Neural progenitor cell (in vitro differentiated cells): ENCODE measurements around the gene FHAD1. TPM values are rescaled to one million over a fixed set of nuclear protein-coding genes. Genes with fewer than 3 reads are reported as not detected.
"Not testable (repeated sequence)": the region's sequence is repeated elsewhere in the genome, so short reads cannot be mapped to it uniquely, and the experiment has no call there.

Experiments used
- DNase-seq: peaks from one replicate; pipeline ENCODE4 v3.0.0-alpha.2; 2016; ENCODE audit warnings: low spot score
- H2AFZ ChIP-seq: fragments of 200-600 bp; sonication (generic); replicated peaks from 2 replicates; pipeline ENCODE4 v1.6.1; 2016; ENCODE audit warnings: antibody characterized with exemption
- H3F3A ChIP-seq: fragments of 200-600 bp; sonication (generic); 2 replicates; pipeline ENCODE4 v1.6.1; 2016; ENCODE audit warnings: antibody characterized with exemption, low read depth
- H3K27ac ChIP-seq: fragments of 200-600 bp; sonication (generic); 2 replicates; pipeline ENCODE4 v1.5.1; 2016; ENCODE audit warnings: mild to moderate bottlenecking
- H3K27me3 ChIP-seq: fragments of 200-600 bp; sonication (generic); 2 replicates; pipeline ENCODE4 v1.6.1; 2016; ENCODE audit warnings: mild to moderate bottlenecking, moderate library complexity
- H3K36me3 ChIP-seq: fragments of 200-600 bp; sonication (generic); 2 replicates; pipeline ENCODE4 v1.5.1; 2016
- H3K4me1 ChIP-seq: fragments of 200-600 bp; sonication (generic); 2 replicates; pipeline ENCODE4 v1.6.1; 2016; ENCODE audit warnings: mixed run types
- H3K4me2 ChIP-seq: fragments of 200-600 bp; sonication (generic); 2 replicates; pipeline ENCODE4 v1.6.1; 2016
- H3K4me3 ChIP-seq: fragments of 200-600 bp; sonication (generic); 2 replicates; pipeline ENCODE4 v1.5.1; 2016
- H3K79me2 ChIP-seq: fragments of 200-600 bp; sonication (generic); 2 replicates; pipeline ENCODE4 v1.6.1; 2016; ENCODE audit warnings: low read depth
- H3K9ac ChIP-seq: fragments of 200-600 bp; sonication (generic); 2 replicates; pipeline ENCODE4 v1.6.1; 2016
- H3K9me3 ChIP-seq: fragments of 200-600 bp; sonication (generic); 2 replicates; pipeline ENCODE4 v1.5.1; 2016; ENCODE audit warnings: low read depth
- H4K20me1 ChIP-seq: fragments of 200-600 bp; sonication (generic); 2 replicates; pipeline ENCODE4 v1.6.1; 2016; ENCODE audit warnings: low read depth
- H3K27ac Mint-ChIP-seq: 3 replicates; pipeline ENCODE4 v1.8.0; 2021; ENCODE audit warnings: mixed read lengths
- H3K27me3 Mint-ChIP-seq: 2 replicates; pipeline ENCODE4 v1.8.0; 2022; ENCODE audit warnings: low read depth, mild to moderate bottlenecking, inconsistent platforms, moderate library complexity, mixed read lengths; ENCODE audit not compliant: insufficient read depth
- H3K36me3 Mint-ChIP-seq: 3 replicates; pipeline ENCODE4 v1.8.0; 2021; ENCODE audit warnings: mixed read lengths
- H3K4me1 Mint-ChIP-seq: 3 replicates; pipeline ENCODE4 v1.8.0; 2021; ENCODE audit warnings: mixed read lengths
- H3K4me3 Mint-ChIP-seq: 3 replicates; pipeline ENCODE4 v1.8.0; 2021; ENCODE audit warnings: mild to moderate bottlenecking, moderate library complexity, mixed read lengths
- H3K9me3 Mint-ChIP-seq: 3 replicates; pipeline ENCODE4 v1.8.0; 2020; ENCODE audit warnings: mixed read lengths
- CTCF ChIP-seq: fragments of 200-600 bp; sonication (generic); IDR thresholded peaks from 2 replicates; pipeline ENCODE4 v1.5.1; 2017; ENCODE audit warnings: antibody characterized with exemption, mild to moderate bottlenecking
- EZH2 ChIP-seq: fragments of 200-600 bp; sonication (generic); IDR thresholded peaks from 2 replicates; pipeline ENCODE4 v1.6.1; 2017; ENCODE audit warnings: antibody characterized with exemption, mild to moderate bottlenecking, moderate library complexity
- EZH2phosphoT487 ChIP-seq: fragments of 200-600 bp; sonication (generic); IDR thresholded peaks from 2 replicates; pipeline ENCODE4 v1.6.1; 2017; ENCODE audit warnings: antibody characterized with exemption
- total RNA-seq: library from RNA; depleted of rRNA; stranded (reverse); fragments of >200 nt; gene quantifications from 2 replicates; pipeline ENCODE4 v1.2.3, GENCODE V29; 2015; ENCODE audit warnings: low replicate concordance

Gene FHAD1
- total RNA-seq, 1 donor from 2014 or later: 9.1 TPM

- H3K4me3 ChIP-seq: no peak overlapping the region
- H3K4me2 ChIP-seq: peak overlapping the region; percentile 54
- H3F3A ChIP-seq: peaks cover 39% of the 10 kb centered on the region
- peaks cover 7% of the 10 kb centered on the region for H4K20me1 ChIP-seq
- no peak overlapping the region for H3K27ac ChIP-seq
- H3K4me1 Mint-ChIP-seq: peaks cover 64% of the 10 kb centered on the region
- no peaks in the 10 kb centered on the region for H3K9me3 ChIP-seq
- H3K36me3 Mint-ChIP-seq: no peaks in the 10 kb centered on the region
- H3K27me3 ChIP-seq: peaks cover 54% of the 10 kb centered on the region
- DNase-seq: no peak
- no peaks in the 10 kb centered on the region for H3K9me3 Mint-ChIP-seq
- no peak for TF ChIP-seq EZH2
- no peak for TF ChIP-seq EZH2phosphoT487
- no peak for TF ChIP-seq CTCF
- H3K27ac Mint-ChIP-seq: no peak overlapping the region
- H3K4me3 Mint-ChIP-seq: no peak overlapping the region
- peaks cover 30% of the 10 kb centered on the region for H3K27me3 Mint-ChIP-seq
- peaks cover 26% of the 10 kb centered on the region for H3K4me1 ChIP-seq
- peak overlapping the region; percentile 43 for H2AFZ ChIP-seq
- H3K9ac ChIP-seq: no peak overlapping the region
- no peaks in the 10 kb centered on the region for H3K36me3 ChIP-seq
- no peaks in the 10 kb centered on the region for H3K79me2 ChIP-seq
Observed at GRCh38 chr1:15388201-15388880, 141.3 kb downstream of the FHAD1 start.

GRCh38 chr1:15389828-15390227 is 142.8 kb downstream of the FHAD1 start:
- not testable (repeated sequence) for H3K36me3 ChIP-seq, H3K4me3 ChIP-seq, H3K9me3 ChIP-seq, H3K4me3 Mint-ChIP-seq, H3K4me2 ChIP-seq, DNase-seq, H3K36me3 Mint-ChIP-seq, H3K9me3 Mint-ChIP-seq, H4K20me1 ChIP-seq, H3K79me2 ChIP-seq, H3K27ac ChIP-seq, H2AFZ ChIP-seq, H3K27ac Mint-ChIP-seq, H3K9ac ChIP-seq
- Histone ChIP-seq H3F3A (peaks cover 28% of the 10 kb centered on the region), H3K27me3 (peaks cover 39% of the 10 kb centered on the region), H3K4me1 (peaks cover 24% of the 10 kb centered on the region)
- peaks cover 56% of the 10 kb centered on the region for H3K4me1 Mint-ChIP-seq
- peaks cover 27% of the 10 kb centered on the region for H3K27me3 Mint-ChIP-seq

- Mint-ChIP-seq H3K4me1 (peaks cover 48% of the 10 kb centered on the region), H3K4me3 (no peak overlapping the region), H3K36me3 (no peaks in the 10 kb centered on the region), H3K27me3 (peaks cover 26% of the 10 kb centered on the region), H3K27ac (no peak overlapping the region), H3K9me3 (no peaks in the 10 kb centered on the region)
- Histone ChIP-seq H2AFZ (no peak overlapping the region), H3K4me1 (peaks cover 19% of the 10 kb centered on the region), H3F3A (peaks cover 20% of the 10 kb centered on the region), H3K27me3 (peaks cover 31% of the 10 kb centered on the region), H3K36me3 (no peaks in the 10 kb centered on the region), H3K9me3 (no peaks in the 10 kb centered on the region), H3K79me2 (no peaks in the 10 kb centered on the region), H4K20me1 (peaks cover under 1% of the 10 kb centered on the region), H3K27ac (no peak overlapping the region), H3K4me3 (no peak overlapping the region), H3K4me2 (no peak overlapping the region), H3K9ac (no peak overlapping the region)
- no peak for TF ChIP-seq CTCF
- no peak for TF ChIP-seq EZH2phosphoT487
- no peak for TF ChIP-seq EZH2
- DNase-seq: no peak
Observed at GRCh38 chr1:15390667-15391066, 143.6 kb downstream of the FHAD1 start.

GRCh38 chr1:15391366-15391765 is 144.3 kb downstream of the FHAD1 start:
- H3K4me1 ChIP-seq: peaks cover 13% of the 10 kb centered on the region
- H3K4me3 Mint-ChIP-seq: no peak overlapping the region
- no peak for DNase-seq
- H3K9ac ChIP-seq: no peak overlapping the region
- no peaks in the 10 kb centered on the region for H3K36me3 ChIP-seq
- H3K4me3 ChIP-seq: no peak overlapping the region
- no peaks in the 10 kb centered on the region for H3K36me3 Mint-ChIP-seq
- no peaks in the 10 kb centered on the region for H3K9me3 ChIP-seq
- H3F3A ChIP-seq: peaks cover 13% of the 10 kb centered on the region
- no peaks in the 10 kb centered on the region for H4K20me1 ChIP-seq
- TF ChIP-seq EZH2phosphoT487: no peak
- no peak for TF ChIP-seq EZH2
- TF ChIP-seq CTCF: no peak
- no peaks in the 10 kb centered on the region for H3K9me3 Mint-ChIP-seq
- H2AFZ ChIP-seq: no peak overlapping the region
- H3K4me2 ChIP-seq: no peak overlapping the region
- H3K4me1 Mint-ChIP-seq: peaks cover 41% of the 10 kb centered on the region
- peak overlapping the region; percentile 2 for H3K27ac Mint-ChIP-seq
- no peak overlapping the region for H3K27ac ChIP-seq
- peaks cover 24% of the 10 kb centered on the region for H3K27me3 ChIP-seq
- H3K79me2 ChIP-seq: no peaks in the 10 kb centered on the region
- peaks cover 20% of the 10 kb centered on the region for H3K27me3 Mint-ChIP-seq
